ENCODE data around the gene ARHGEF3.

The ARHGEF3 gene

DNA sequence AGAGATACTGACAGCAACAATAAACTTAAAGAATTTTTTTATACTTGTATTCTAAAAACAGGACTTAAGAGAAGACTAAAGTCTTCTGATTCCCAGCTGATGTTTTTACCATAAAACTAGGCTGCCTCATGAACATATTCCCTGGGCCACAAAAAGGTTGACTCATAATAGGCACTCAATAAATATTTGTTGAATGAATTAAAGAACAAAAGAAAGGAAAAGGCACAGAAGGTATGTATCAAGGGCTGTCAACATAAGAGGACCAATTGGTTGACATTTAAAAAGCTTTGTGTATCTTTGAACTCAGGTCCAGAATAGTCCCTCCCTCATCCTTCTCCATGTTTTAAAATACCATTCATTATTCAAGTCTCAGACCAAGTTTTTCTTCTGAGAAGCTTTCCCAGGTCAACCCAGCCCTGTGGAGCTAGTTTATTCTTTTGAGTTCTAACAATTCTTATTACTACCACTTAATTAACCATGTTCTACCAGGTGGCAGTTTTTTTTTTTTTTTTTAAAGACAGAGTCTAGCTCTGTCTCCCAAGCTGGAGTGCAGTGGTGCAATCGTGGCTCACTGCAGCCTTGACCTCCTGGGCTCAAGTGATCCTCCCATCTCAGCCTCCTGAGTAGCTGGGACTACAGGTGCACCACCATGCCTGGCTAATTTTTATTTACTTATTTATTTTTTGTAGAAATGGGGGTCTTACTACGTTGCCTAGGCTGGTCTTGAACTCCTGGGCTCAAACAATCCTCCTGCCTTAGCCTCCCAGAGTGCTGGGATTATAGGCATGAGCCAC, 17.5 kb upstream of the ARHGEF3 start:
- no peak for DNase-seq

DNA sequence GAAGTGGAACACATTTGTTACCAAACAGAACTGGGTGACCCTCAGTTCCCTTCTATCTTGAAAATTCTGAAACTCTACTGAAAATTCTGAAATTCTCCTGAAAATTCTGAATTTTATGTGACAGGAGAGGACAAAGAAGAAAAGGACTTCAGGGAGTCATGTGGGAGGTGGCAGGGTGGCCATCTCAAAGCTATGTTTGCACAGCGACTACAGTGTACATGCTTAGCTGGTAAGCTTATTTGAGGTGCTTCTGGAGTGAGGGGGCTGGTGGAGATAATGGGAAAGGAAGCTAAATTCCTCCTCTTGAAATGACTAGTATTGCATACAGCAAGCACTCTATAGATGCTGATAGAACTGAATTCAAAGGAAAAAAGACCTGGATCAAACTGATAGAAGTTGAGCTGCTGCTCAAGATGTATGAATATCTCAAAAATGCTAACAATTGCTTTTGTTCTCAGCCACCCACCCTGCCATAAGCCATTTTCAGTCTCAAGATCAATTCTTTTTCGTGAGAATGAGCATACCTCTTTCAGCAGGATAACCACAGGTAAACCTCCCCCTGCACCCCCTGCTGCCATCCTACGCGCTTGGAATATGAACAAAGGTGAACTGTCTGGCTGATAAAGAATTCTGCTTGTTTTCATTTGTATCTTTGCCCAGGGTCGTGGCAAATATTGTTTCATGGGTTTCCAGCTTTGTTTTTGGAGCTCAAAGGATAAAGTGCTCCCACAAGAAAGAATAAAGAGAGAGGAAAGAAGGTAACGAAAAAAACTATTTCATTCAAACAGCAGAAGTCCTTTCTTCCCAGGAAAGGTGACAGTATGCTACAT, 16.6 kb upstream of the ARHGEF3 start:
- no peak for DNase-seq

DNA sequence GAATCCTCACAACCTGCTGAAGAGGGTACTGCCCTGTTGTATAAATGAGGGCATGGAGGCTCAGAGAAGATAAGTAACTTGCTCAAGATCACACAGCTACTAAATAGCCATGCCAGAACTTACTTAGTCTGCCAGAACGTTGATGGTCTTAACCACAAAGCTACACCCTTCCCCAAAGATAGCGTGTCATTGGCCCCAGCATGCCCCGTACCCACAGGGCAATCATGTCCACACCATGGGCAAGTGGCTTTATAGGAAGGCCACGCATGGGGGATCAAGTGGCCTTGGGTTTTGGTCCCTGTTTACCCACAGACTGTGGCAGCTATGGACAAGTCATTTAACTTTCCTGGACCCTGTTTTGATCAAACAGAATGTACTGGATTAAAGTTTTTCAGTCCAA, 15.9 kb upstream of the ARHGEF3 start:
- DNase-seq = no peak

DNA sequence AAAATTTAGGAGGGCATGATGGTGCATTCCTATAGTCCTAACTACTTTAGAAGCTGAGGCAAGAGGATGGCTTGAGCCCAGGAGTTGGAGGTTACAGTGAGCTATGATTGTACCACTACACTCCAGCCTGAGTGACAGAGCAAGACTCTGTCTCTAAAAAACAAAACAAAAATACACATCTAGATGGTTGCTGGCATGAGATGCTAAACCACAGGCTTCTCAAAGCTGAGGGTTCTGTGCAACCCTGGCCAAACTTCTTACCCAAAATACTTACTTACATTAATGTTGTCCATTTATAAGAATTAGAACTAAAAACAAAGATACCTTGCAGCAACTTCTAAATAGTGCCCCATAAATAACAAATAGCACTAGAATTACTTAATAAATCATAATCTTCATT, 14.3 kb upstream of the ARHGEF3 start:
- no peak for DNase-seq

DNA sequence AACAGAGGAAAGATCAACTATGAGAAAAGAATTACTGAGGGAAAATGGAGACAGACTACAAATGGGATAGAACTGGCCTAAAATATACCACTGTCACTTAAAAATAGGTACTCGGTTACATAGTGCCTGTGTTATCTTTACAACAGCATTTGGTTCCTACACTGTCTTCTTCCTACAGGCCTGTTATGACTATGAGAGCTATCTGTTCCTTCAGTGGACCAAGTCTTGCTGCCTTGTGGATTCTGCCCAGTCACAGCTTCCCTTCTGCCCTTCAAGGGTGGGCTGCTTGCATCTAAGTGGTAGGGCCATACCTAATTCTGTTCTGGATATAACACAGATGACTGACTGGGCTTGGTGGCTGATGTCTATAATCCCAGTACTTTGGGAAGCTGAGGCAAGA, 13.8 kb upstream of the ARHGEF3 start:
- DNase-seq = no peak

DNA sequence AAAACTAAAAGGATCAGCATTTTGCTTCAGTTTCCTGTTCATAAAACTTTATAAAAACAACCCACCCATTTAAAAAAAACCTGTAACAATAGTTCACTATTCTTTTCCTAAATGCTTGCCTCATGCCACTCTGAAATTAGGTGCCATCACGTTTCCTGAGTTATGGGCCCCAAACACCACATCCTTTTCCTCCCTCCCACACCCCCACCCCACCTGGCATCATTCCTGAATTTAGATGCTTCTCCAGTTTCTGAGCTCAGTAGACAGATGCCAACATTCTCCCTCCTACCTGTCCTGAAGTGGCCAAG, 11.9 kb upstream of the ARHGEF3 start:
- no peak for DNase-seq

DNA sequence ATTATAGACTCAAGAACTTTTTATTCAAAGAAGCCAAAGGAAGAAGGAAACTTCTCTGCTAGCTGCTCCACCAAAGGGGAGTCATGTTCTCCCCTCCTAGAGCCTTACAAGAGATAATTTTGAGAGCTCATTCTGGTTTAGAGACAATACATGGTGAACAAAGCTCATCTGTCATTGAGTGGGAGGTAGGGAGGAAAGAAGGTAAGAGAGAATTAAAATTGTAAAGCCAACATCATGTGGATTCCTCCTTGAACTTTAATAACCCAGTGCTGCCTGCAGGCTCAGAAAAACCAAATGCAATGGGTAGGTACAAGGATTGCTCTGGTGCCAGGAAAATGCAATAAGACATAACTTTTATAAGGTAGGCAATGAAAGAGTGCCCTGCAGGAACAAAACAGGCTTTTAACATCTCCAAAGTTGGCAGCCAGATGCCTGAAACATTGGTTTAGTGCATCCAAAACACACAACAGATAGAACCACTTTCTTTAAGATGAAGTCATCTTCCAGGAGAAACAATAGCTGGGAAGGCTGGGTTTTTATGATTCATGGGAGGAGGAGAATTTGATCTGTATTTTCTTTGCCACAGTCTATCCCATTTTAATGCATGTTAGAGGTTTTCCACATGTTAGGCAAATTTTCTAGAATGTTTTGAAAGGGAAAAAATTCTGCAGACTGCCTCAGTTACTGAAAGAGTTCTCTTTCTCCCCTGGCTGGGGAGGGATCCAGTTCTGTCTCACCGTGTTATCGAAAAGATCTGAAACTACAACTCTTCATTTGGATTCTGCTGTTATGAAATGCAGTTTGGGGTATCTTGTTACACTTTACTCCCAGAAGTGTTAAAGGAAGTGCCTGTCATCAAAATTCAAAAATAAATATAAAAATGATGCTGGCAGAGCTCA, 11.3 kb upstream of the ARHGEF3 start:
- no peak for DNase-seq

DNA sequence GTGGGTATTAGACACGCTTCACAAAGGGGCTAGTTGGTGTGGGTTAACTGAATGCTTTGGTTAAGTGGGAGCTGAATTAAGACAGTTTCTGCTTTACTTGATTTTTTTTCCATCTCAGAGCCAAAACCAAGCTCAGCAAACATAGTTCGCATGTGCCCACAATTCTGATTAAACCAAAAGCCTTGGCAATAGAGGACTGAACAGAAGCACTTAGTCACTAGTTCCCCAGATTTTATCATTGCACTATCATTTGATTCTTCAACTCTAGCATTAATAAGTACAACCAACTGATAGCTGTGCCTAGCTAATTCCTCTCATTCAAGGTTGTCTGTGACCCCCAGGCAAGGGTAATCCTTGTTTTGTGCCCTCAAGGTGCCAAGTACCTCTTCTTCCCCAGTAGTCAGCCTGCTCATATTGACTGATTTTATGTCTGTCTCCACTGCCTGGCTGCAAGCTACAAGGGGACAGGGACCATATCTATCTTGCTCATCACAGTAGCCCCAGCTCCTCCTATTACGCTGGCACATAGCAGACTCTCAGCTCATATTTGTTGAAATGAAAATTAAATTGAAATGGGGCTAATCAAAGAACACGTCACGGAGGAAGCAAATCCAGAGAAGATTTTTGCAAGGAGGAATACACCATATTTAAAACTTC, 9.9 kb upstream of the ARHGEF3 start:
- DNase-seq = no peak

DNA sequence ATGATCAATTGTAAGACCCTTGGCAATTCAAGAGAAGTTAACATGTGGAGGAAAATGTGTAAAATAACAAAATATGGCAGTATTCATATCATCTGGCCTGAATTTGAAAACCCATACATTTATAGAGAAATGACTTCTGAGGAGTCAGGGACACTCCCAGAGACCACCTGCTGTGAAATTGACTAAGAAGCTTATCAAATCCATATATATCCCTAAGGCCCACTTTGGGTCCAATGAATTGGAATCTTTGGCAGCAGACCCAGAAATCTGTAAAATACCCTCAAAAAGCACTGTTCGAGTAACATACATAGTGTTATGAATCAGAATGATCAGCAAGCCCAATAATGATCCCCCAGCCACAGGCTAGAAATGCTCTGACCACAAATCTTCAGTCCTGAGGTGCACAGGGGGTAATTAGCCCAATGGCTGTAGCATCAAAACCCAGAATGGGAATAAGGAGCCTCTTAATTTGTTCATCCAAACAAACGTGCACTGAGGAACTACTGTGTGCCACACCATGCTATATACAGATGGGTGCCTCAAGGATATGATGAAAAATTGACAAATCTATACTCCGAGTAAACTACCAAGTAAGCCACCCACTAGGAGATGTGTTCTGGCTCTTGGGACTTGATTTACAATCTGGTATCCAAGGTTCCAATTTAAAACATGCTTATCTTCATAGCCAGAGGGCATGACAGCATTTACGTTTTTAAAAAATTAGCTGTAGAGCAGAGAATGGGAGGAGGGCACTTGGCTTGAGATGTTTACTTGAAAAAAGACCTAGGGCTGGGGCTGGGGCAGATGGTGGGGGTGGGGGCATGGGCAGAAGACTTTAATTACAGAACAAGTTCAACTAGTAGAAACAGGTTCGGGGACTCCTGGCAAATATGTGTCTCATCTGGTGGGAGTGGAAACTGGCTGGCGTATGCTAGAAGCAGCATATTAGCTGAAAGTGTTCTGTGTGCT, 9.1 kb upstream of the ARHGEF3 start:
- DNase-seq = no peak

DNA sequence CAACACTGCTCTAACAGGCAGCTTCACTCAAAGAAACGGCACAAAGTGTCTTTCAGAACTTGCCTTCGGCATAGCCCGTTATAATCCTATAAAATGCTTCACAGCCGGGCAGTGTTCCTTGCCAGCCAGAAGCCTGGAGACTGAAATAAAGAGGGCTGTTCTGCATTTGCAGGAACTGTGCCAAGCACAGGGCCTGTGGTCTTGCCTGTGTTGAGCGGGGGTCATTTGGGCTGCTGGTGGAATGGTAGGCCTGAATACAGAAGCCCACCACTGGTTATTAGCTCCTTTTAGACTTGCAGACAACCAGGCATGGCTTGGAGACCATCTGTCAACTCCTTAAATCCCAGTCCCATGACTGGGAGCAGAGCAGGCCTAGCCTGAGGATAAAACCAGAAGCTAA, 4.7 kb upstream of the ARHGEF3 start:
- DNase-seq = no peak

DNA sequence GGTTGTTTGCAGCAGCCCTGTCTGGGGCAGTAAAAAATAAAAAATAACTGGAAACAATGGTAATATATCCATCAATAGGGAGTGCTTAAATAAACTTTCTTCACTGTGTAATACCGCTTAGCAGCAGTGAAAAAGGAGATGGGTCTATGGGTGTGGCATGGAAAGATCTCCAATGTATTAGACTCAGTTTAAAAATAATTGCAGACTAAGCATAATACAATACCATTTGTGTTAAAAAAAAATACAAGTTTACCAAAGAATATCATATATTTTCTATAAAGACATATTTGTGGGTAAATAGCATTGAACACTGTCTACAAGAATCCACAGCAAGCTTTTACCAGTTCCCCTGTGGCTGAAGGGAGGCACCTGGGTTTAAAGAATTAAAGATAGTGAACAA, 1.0 kb upstream of the ARHGEF3 start:
- DNase-seq = no peak

DNA sequence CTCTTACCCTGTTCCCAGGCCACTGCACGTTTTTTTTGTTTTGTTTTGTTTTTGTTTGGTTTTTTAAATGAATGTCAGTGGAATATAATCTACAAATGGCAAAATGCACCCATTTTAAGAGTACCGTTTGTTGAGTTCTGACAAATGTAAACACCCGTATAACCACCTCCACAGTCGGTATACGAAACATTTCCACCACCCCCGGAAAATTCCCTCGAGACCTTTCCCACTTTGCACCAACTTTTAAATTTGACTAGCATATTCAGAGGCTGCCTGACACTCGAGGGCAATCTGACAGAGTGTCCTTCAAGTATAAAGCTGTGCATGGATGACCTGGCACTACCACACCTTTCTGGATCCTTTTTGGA, 613 bp upstream of the ARHGEF3 start:
- DNase-seq = no peak

DNA sequence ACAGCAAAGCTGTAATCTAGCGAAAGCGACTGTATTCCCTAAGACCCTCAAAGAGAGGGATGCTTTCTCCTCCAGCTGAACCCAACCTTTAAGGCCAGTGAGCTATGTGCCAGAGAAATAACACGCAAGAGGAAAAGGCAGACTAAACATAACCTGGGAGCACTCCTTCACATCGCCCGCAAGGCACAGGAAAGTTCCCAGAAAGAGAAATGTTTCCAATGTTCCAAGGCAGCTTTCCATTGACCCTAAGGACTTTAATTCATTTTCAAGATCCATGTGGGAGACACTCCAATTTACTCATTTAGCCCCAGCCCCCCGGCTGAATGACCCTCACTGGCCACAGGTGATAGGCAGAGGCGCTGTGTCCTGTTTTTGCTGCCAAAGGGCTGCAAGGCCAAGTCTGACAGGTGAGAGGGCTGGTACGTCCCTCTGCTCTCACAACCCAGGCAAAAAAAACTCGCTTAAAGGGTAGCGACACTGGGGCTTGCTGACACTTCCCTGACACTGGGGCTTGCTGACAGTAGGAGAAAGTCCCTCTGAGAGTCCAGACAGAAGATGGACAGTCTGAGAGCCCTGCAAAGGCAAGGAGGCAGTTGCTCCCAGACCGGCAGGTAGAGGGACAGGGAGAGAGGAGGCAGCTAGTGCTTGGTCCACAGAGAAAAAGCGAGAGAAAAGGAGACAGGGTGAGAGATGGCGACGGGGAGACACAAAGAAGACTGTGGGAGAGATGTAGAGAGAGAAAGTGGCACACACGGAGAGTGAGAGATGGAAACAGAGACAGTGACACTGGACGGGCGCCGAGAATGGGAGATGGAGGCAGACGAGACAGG, 702 bp downstream of the ARHGEF3 start:
- no peak for DNase-seq

DNA sequence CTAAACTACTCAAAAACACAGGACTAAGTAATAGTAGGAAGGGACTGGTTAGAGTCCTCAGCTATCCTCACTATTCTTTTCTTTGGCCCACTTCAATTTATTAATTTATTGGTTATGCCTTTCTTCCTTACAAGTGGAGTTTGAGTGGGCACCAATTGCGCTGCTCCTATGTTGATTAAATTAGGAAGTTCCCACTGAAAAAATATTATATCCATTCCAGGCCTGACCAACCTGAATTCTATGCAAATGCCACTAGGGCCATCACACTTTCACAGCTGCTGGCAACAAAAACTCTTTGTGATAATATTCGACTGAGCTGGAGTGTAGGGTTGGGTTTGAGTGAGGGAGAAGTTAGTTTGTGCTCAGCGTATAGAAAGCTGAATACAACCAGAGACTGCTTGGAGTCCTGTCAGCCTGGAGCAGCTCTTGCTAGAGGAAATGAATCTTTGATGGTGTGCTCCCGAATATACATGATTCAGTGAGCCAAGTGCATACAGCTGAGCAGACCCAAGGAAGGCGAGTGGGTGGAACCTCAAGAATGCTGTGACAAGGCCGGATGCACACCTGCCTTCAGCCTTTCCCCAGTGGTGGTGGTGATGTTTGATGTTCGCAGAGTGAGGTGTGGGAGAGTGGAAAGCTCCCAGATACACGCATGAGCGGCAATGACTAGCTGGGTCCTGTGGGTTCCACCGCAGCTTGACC, 1.5 kb downstream of the ARHGEF3 start:
- peak; percentile 65 for DNase-seq

DNA sequence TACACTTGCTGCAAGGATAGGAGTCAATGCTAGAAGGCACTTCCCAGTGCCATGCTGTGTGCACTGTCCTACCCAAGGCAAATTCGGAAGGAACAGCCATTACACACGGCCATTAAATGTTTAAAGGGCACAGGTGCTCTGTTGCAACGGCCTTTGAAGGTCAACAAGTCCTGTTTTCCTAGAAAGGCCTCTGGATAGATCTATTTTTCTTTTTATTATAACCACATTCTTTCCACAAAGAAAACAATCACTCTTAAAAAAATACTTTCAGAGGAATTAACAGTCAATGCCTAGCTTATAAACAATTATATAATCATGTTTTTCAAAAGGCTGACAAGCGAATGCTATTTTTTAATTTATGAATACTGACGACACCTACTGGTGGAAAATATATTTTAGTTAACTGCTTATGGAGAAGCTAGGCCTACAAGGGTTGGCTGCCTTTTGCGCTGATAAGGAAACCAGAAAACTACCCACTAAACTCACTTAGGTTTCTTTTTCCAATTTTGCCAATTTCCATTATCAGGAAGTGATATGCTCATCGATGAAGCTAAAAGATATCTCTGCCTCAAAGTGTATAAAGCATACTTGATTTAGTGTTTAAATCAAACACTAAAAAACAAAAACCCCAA, 2.4 kb downstream of the ARHGEF3 start:
- DNase-seq = no peak

DNA sequence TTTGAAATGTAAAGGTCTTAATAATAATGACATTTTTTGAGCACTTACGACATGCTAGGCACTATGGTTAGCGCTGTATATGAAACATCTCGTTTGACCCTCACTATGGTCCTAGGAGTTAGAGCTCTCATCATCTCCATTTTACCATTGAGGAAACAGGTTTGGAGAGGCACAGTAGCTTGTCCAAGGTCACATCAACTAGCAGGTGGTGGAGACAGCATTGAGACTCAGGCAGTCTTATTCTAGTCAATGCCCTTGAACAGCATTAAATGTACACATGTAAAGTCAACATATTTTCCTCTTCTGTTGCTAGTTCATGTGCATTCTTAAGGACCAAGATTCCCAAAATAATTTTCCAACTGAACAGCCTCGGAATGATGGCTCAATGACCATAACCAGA, 4.8 kb downstream of the ARHGEF3 start:
- DNase-seq = no peak

DNA sequence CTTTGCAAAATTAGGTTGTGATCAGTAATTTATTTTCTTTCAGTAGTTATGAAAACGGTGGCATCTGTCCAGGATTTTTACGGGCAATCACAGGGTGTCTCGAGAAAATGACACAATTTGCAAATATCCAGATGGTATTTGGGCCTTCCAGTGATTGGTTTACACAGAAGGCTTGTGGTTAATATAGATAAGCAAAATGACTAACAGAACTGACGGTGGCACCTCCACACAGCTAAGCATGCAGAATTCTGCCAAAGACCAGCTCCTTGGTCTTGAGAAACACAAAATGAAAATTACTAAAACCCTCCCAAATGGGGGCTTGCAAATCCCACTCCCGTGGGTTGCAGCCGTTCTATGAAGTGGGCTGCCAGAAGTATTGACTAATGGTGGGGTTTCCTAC, 5.5 kb downstream of the ARHGEF3 start:
- no peak for DNase-seq

DNA sequence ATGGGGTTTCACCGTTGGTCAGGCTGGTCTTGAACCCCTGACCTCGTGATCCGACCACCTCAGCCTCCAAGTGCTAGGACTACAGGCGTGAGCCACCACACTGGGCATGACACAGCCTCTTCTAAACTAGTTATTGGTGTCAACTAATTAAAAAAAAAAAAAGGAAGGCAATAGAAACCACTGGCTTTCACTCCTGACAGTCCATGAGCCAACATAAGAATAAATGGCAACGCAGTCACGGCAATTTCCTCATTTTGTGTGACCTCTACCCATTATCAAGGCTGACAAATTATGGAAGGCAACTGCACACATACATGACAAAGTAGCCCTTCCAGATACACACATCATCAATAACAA, 5.9 kb downstream of the ARHGEF3 start:
- no peak for DNase-seq

DNA sequence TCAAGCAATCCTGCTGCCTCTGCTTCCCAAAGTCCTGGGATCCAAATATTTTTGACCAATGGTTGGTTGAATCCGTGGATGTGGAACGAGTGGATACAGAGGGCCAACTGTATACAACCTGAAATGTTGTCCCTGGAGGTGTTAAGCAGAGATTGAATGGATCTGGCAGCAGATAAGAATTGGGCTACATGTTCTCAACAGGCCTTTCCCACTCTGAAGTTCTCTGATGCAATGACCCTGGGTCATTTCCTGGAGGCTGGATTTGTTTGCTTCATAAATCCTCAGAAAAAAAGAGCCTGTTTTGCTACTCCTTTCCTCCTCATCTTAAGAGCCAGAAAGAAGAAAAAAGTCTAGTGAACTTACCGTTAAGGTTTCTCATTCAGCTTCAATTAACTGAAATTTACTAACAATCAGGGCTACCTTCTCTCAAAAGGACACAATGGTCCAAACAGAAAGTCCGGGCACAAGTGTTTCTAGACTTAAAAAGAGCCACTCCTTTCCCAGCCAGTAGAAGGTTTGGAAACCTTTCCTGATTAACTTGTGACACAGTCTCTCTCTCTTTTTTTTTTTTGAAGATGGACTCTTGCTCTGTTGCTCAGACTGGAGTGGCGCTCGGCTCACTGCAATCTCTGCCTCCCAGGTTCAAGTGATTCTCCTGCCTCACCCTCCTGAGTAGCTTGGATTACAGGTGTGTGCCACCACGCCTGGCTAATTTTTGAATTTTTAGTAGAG, 6.5 kb downstream of the ARHGEF3 start:
- DNase-seq = no peak

Data from activated effector memory CD4-positive, alpha-beta T cell treated with Interleukin-2 at 50 U/mL for 16 hours (primary cell).